Neural cell (in vitro differentiated cells): ENCODE results near the gene FRMD4A.

Source experiments
- CTCF ChIP-seq: fragments of 450-650 bp; IDR thresholded peaks from 2 replicates; pipeline ENCODE4 v1.5.1; 2014; ENCODE audit warnings: antibody characterized with exemption, mild to moderate bottlenecking, moderate library complexity; ENCODE audit not compliant: poor library complexity, severe bottlenecking
- EP300 ChIP-seq: fragments of 450-650 bp; conservative IDR thresholded peaks from 2 replicates; pipeline ENCODE4 v1.6.1; 2014; ENCODE audit warnings: antibody characterized with exemption, mild to moderate bottlenecking, moderate library complexity; ENCODE audit not compliant: poor library complexity, severe bottlenecking
- MXI1 ChIP-seq: fragments of 450-650 bp; conservative IDR thresholded peaks from 2 replicates; pipeline ENCODE4 v1.6.1; 2014; ENCODE audit warnings: antibody characterized with exemption, mild to moderate bottlenecking; ENCODE audit not compliant: poor library complexity, severe bottlenecking
- TAF1 ChIP-seq: IDR thresholded peaks from 2 replicates; pipeline ENCODE4 v1.6.1; 2012; ENCODE audit warnings: low read depth

DNA sequence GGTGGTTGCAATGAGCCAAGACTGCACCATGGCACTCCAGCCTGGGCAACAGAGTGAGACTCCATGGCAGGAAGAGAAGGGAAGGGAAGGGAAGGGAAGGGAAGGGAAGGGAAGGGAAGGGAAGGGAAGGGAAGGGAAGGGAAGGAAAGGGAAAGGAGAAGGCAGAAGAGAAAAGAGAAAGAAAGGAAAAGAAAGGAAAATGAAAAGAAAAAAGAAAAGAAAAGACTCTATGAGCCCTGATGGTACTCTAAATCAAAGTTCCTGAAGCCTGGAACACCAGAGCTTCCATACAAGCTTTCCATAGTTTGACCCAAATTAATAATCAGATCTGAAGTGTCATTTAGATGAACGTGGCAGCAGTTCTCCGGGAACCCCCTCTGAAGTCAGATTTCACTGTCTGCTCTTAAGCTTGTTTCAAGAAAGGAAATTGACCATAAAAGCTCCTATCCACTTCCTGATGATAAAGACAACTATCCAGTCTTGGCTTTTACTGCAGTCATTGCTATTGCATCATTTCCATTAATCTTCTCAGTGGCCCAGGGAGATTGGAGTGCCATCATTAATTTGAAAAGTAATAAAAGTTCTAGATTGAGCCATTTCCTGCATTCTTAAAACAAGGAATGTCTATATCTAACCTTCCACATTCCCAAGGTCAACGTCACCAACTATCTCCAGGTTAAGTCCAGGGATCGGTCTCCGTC is 44.2 kb upstream of the FRMD4A start:
- TF ChIP-seq CTCF (no peak), TAF1 (no peak), EP300 (no peak), MXI1 (no peak)
